GM11168 (cell line): ENCODE data around the gene RABEP2.

Source experiments
- in situ Hi-C: fragments of 300-500 bp; cut with MboI; formaldehyde crosslinking; loops from one replicate; pipeline ENCODE4 v1.12.0; 2022; ENCODE audit warnings: low sequenced_read_pairs; ENCODE audit not compliant: unreplicated experiment

The RABEP2 gene

GRCh38 chr16:28865001-28865688 lies 59.9 kb downstream of the RABEP2 start:
- in situ Hi-C loops, result loop anchor here (10.0 kb wide), 1 partner anchor 80 kb away; no protein-coding TSS in a partner anchor

- in situ Hi-C loops, result loop anchor here (10.0 kb wide), 1 partner anchor 81 kb away; no protein-coding TSS in a partner anchor
Measured at GRCh38 chr16:28863929-28864793, 60.9 kb downstream of the RABEP2 start.

DNA sequence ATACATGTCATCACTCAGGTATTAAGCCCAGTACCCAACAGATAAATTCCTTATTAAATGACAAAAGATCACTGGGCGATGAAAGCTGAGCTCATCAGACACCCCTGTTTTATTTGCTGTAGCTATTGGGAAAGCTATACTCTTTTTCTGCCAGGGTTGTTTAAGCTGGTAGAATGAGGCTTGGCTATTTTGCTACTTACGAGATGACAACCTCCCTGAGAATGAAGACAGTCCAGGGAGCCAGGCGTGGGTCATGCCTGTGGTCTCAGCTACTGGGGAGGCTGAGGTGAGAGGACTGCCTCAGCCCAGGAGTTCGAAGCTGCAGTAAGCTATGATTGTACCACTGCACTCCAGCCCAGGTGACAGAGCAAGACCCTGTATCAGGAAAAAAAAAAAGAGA lies 65.7 kb downstream of the RABEP2 start:
- in situ Hi-C loops, result no loop called here

GRCh38 chr16:28858421-28858820 lies 66.6 kb downstream of the RABEP2 start:
- in situ Hi-C loops, result no loop called here
